Adrenal gland (tissue), 12 donors: ENCODE results near the gene MEFV. TPM values are rescaled to one million over a fixed set of nuclear protein-coding genes. Genes with fewer than 3 reads are reported as not detected.

Experiments used
- DNase-seq, 7 donors: peaks; one replicate each; pipeline ENCODE4 v3.0.0-alpha.2; 2019 to 2020
- H3K27ac ChIP-seq, 5 donors: fragments of 200-600 bp; sonication (generic) in 4 of 5; 1 replicate in 3 of 5; 2 replicates in 2 of 5; pipeline versions ENCODE4 v1.5.1 to v1.8.0; 2016 to 2020; ENCODE audit warnings: mild to moderate bottlenecking in 1 of 5
- H3K27me3 ChIP-seq: fragments of 200-600 bp; 2 replicates; pipeline ENCODE4 v1.8.0; 2021
- H3K36me3 ChIP-seq, 2 donors: fragments of 200-600 bp; replicated peaks in 1 of 2; 1 replicate in 1 of 2; 2 replicates in 1 of 2; pipeline versions ENCODE4 v1.5.1 to v1.8.0; 2018 to 2022
- H3K4me1 ChIP-seq, 2 donors: fragments of 200-600 bp; replicated peaks in 1 of 2; 1 replicate in 1 of 2; 2 replicates in 1 of 2; pipeline versions ENCODE4 v1.5.1 to v1.8.0; 2018 to 2021
- H3K4me3 ChIP-seq, 4 donors: fragments of 200-600 bp; sonication (generic) in 3 of 4; one replicate each; pipeline ENCODE4 v1.5.1; 2016 to 2018
- H3K9me3 ChIP-seq, 3 donors: fragments of 200-600 bp; sonication (generic) in 1 of 3; replicated peaks in 1 of 3; 1 replicate in 2 of 3; 2 replicates in 1 of 3; pipeline versions ENCODE4 v1.5.1 to v1.8.0; 2016 to 2021
- CTCF ChIP-seq, 6 experiments: fragments of 450-650 bp in 4 of 6; fragments of 200-600 bp in 2 of 6; sonication (generic) in 1 of 6; IDR thresholded peaks; 1 replicate in 5 of 6; 2 replicates in 1 of 6; pipeline versions ENCODE4 v1.5.1 to v1.8.0; 2016 to 2021; ENCODE audit warnings: antibody characterized with exemption in 6 of 6, mild to moderate bottlenecking in 2 of 6, moderate library complexity in 1 of 6
- POLR2A ChIP-seq, 2 donors: fragments of 450-650 bp; IDR thresholded peaks; one replicate each; pipeline ENCODE4 v1.6.1; 2017; ENCODE audit warnings: antibody characterized with exemption in 2 of 2, mild to moderate bottlenecking in 2 of 2, moderate library complexity in 1 of 2
- WGBS, 4 donors: extraction: QIAGEN DNeasy Blood & Tissue Kit in 2 of 4; methylation state at CpG; one replicate each; pipeline versions ENCODE4 v1.1.5 to v1.1.7; 2013 to 2017; 5-methylcytosine and 5-hydroxymethylcytosine counted together
- intact Hi-C, 2 donors: fragments of 100-400 bp; cut with DNase I; formaldehyde crosslinking; loops; one replicate each; pipeline versions ENCODE4 v1.14.1 to v1.15.0; 2022 to 2023
- polyA plus RNA-seq, 3 donors: library from polyadenylated mRNA; stranded (reverse); fragments of 200-250 nt in 2 of 3; fragments of 350-450 nt in 1 of 3; fragmentation: Illumina TruSeq in 1 of 3; extraction: RNeasy Lipid Tissue Mini Kit (QIAGEN cat#74804) in 1 of 3; gene quantifications; one replicate each; pipeline ENCODE4 v1.2.3, GENCODE V29; 2013 to 2014
- total RNA-seq, 9 donors: library from RNA; depleted of rRNA in 4 of 9; stranded (reverse); fragments of >200 nt in 4 of 9; fragments of 120-200 nt in 1 of 9; fragmentation: NEBNext Ultra II Directional in 1 of 9; extraction: Animal tissue kit (Norgen Biotek cat#: 25700) in 1 of 9; gene quantifications; one replicate each; pipeline versions ENCODE4 v1.1.0 to v1.2.4, GENCODE V29; 2013 to 2023
- donor health status: healthy with polysubstance abuse.
- donor health status: Bipolar disorder and iron deficiency.
- donor health status: DM: yes; HTN: yes; CAD: no.
- donor health status: DM: no; HTN: no; CAD: no.
- donor health status: DM: no; HTN: no; CAD: no.
- donor health status: DM: yes; HTN: yes; CAD: no.

MEFV gene
- total and polyA plus RNA-seq, 12 donors: 0.39 to 7.8 (median 3.0) TPM

- 72 to 89% (median 79%) methylated on average over 4 of the region's 4 CpGs for whole genome bisulfite sequencing, 4 donors
- no peak for DNase-seq
- no peak for TF ChIP-seq POLR2A (IDR thresholded peaks at IDR 0.05)
- no peak for TF ChIP-seq CTCF (IDR thresholded peaks at IDR 0.05)
- peak overlapping the region in 1 of 4 donors; percentile 78 for H3K4me3 ChIP-seq
- H3K36me3 ChIP-seq: peaks cover 0 to 12% of the 10 kb centered on the region in 2 donors
- peaks cover 0 to 11% (median 0%) of the 10 kb centered on the region in 3 donors for H3K9me3 ChIP-seq
- intact Hi-C loops: no loop called here
- H3K27me3 ChIP-seq: no peaks in the 10 kb centered on the region
- H3K27ac ChIP-seq: peak overlapping the region in 1 of 5 donors; percentile 90
- peaks cover 15 to 17% of the 10 kb centered on the region in 2 donors for H3K4me1 ChIP-seq
These were observed 47.9 kb upstream of the MEFV start for GRCh38 chr16:3304370-3304769.

- 62 to 79% (median 64%) methylated on average over 13 of the region's 13 CpGs for WGBS, 4 donors
- Histone ChIP-seq H3K36me3 (peaks cover 0 to 5% of the 10 kb centered on the region in 2 donors), H3K27ac (no peak overlapping the region), H3K9me3 (peaks cover 0 to 80% (median 0%) of the 10 kb centered on the region in 3 donors), H3K27me3 (no peaks in the 10 kb centered on the region), H3K4me1 (no peaks in the 10 kb centered on the region), H3K4me3 (no peak overlapping the region)
- no peak for DNase-seq
- intact Hi-C loops: no loop called here
- TF ChIP-seq CTCF (IDR thresholded peaks at IDR 0.05): no peak
- no peak for TF ChIP-seq POLR2A (IDR thresholded peaks at IDR 0.05)
These were observed 39.4 kb upstream of the MEFV start for GRCh38 chr16:3295783-3296182.

- no peak for DNase-seq
- Histone ChIP-seq H3K4me3 (no peak overlapping the region), H3K27ac (no peak overlapping the region), H3K9me3 (peaks cover 0 to 85% (median 0%) of the 10 kb centered on the region in 3 donors), H3K27me3 (no peaks in the 10 kb centered on the region), H3K4me1 (no peaks in the 10 kb centered on the region), H3K36me3 (peaks cover 0 to 10% of the 10 kb centered on the region in 2 donors)
- WGBS, 4 donors: 28 to 68% (median 49%) methylated on average over 9 to 45 of the region's 45 CpGs
- TF ChIP-seq CTCF (IDR thresholded peaks at IDR 0.05) (no peak), POLR2A (IDR thresholded peaks at IDR 0.05) (no peak)
- intact Hi-C loops: no loop called here
These were observed 38.8 kb upstream of the MEFV start for GRCh38 chr16:3295209-3295608.

GRCh38 chr16:3292604-3293003 is 36.2 kb upstream of the MEFV start:
- intact Hi-C loops: no loop called here
- no peak for DNase-seq
- no peaks in the 10 kb centered on the region for H3K4me1 ChIP-seq
- peaks cover 0 to 27% of the 10 kb centered on the region in 2 donors for H3K36me3 ChIP-seq
- no peak for TF ChIP-seq CTCF (IDR thresholded peaks at IDR 0.05)
- no peak for TF ChIP-seq POLR2A (IDR thresholded peaks at IDR 0.05)
- WGBS, 4 donors: 93 to 100% (median 97%) methylated on average over 3 of the region's 3 CpGs
- H3K9me3 ChIP-seq: peaks cover 0 to 92% (median 0%) of the 10 kb centered on the region in 3 donors
- H3K27me3 ChIP-seq: no peaks in the 10 kb centered on the region
- H3K27ac ChIP-seq: no peak overlapping the region
- no peak overlapping the region for H3K4me3 ChIP-seq
